Measurements from ENCODE around the gene MRPL55. TPM values are rescaled to one million over a fixed set of nuclear protein-coding genes. Genes with fewer than 3 reads are reported as not detected.

The MRPL55 gene
- total RNA-seq, 2 donors from 2014 or later = 43.5 to 48.9 TPM

GRCh38 chr1:228148935-228149405 is 39.9 kb upstream of the MRPL55 start:
- DNase-seq (peak; percentile 24), ATAC-seq (no peak)
- intact Hi-C loops (cut with DNase I) = no loop called here

GRCh38 chr1:228148196-228148861 is 39.2 kb upstream of the MRPL55 start:
- intact Hi-C loops (cut with DNase I) = no loop called here

GRCh38 chr1:228147768-228148167 is 38.7 kb upstream of the MRPL55 start:
- no peak for ATAC-seq
- intact Hi-C loops (cut with DNase I) = no loop called here
- no peak for DNase-seq

More at GRCh38 chr1:228148196-228148861, 39.2 kb upstream of the MRPL55 start:
- DNase-seq = peak; percentile 42
- no peak for ATAC-seq

DNA sequence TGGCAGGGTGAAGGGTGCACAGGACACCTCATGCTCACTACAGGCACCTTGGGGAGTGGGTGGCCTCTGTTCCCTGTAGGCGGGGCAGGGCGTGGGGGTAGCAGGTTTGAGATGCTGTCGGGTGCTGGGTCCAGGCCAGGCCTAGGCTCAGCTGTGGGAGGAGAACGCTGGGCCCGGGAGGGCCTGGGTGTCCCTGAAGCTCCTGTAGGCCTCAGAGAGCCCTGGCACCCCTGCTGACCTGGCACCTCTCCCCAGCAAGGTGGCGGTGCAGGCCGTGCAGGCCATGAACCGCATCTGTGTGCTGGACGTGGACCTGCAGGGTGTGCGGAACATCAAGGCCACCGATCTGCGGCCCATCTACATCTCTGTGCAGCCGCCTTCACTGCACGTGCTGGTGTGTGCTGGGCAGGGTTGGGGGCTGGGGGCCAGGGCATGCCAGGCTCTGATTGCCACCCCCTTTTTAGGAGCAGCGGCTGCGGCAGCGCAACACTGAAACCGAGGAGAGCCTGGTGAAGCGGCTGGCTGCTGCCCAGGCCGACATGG is 38.1 kb upstream of the MRPL55 start:
- no peak for ATAC-seq
- intact Hi-C loops (cut with DNase I) = no loop called here
- DNase-seq = peak; percentile 29

GRCh38 chr1:228146417-228147150 is 37.5 kb upstream of the MRPL55 start:
- ATAC-seq (no peak), DNase-seq (no peak)
- intact Hi-C loops (cut with DNase I) = no loop called here

- no peak for ATAC-seq
- DNase-seq = no peak
- intact Hi-C loops (cut with DNase I) = no loop called here
Observed at GRCh38 chr1:228145463-228146416, 36.6 kb upstream of the MRPL55 start.

DNA sequence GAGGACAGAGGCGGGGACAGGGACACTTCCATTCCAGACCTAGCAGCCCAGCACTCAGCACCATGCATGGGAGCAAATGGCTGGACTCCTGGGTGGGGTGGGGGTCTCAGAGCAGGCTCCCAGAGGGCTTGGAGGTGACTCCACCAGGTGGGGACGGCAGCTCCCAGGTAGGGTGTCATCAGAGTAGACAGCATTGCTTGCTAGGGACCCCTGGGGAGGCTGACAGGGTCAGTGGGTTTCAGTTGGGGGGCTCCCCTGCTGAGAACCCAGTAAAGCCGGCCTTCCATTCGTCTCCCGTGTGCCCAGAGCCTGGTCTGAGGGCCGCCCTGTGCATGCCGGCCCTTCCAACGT is 35.9 kb upstream of the MRPL55 start:
- DNase-seq = no peak

DNA sequence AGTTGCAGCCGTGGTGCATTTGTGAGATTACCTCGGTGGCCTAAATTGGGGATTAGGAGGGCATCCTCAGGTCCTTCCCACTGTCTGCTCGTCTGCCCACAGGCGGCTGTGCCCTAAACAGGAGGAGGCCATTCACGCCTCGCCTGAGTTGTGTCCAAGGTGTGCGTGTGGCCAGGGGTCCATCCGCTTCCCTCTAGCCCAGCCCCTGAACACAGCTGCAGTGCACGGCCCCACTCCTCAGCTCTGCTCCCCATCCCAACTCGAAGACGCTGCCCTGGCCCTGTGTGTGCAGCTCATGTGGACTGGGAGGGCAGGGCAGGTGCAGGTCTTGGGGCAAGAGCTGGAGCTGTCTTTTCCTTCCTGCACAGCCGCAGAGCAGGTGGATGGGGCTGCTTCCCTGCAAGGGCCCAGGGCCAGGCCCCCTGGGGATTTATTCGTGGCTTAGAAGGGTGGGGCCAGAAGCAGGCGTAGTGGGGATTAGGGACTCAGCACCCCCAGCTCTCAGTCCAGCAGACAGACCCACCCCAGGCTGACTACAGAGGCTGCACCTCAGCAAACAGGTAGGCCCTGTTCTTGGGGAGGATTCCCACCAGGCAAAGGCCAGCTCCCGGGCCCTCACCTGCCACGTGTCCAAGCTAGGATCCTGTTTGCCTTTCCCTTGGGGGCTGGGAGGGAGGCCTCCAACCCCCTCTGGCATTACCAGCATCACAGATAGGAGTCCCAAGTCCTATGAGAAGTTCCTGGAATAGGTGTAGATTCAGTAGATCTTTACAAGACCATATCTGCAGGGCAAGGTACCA is 35.3 kb upstream of the MRPL55 start:
- DNase-seq (no peak), ATAC-seq (no peak)
- intact Hi-C loops (cut with DNase I) = no loop called here

More for the DNA sequence above, 35.9 kb upstream of the MRPL55 start:
- intact Hi-C loops (cut with DNase I) = no loop called here
- no peak for ATAC-seq

GRCh38 chr1:228143480-228144192 is 34.5 kb upstream of the MRPL55 start:
- intact Hi-C loops (cut with DNase I) = no loop called here
- no peak for DNase-seq

DNA sequence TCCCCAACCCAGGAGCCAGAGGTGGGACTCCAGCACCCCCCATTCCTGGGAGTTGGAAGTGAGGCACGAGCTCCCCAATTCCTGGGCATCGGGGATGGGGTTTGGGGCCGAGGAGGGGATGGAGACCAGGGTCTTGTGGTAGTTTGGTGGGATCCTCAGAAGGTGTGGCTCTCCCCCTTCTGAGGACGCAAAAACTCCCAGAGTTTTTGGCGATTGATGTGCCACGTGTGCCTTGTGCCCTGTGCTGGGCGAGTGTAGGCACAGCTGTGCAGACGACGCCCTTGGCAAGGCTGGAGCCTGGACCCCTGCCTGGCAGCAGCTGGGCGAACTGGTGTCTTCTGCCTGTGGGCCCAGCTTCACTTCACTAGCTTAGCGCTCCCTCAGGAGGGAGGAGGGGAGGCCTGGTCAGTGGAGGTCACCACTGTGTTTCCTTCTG is 33.6 kb upstream of the MRPL55 start:
- ATAC-seq (no peak), DNase-seq (no peak)
- intact Hi-C loops (cut with DNase I) = no loop called here

More at GRCh38 chr1:228143480-228144192, 34.5 kb upstream of the MRPL55 start:
- no peak for ATAC-seq

- intact Hi-C loops (cut with DNase I) = no loop called here
- DNase-seq = no peak
- no peak for ATAC-seq
Observed at GRCh38 chr1:228142155-228142691, 33.1 kb upstream of the MRPL55 start.

DNA sequence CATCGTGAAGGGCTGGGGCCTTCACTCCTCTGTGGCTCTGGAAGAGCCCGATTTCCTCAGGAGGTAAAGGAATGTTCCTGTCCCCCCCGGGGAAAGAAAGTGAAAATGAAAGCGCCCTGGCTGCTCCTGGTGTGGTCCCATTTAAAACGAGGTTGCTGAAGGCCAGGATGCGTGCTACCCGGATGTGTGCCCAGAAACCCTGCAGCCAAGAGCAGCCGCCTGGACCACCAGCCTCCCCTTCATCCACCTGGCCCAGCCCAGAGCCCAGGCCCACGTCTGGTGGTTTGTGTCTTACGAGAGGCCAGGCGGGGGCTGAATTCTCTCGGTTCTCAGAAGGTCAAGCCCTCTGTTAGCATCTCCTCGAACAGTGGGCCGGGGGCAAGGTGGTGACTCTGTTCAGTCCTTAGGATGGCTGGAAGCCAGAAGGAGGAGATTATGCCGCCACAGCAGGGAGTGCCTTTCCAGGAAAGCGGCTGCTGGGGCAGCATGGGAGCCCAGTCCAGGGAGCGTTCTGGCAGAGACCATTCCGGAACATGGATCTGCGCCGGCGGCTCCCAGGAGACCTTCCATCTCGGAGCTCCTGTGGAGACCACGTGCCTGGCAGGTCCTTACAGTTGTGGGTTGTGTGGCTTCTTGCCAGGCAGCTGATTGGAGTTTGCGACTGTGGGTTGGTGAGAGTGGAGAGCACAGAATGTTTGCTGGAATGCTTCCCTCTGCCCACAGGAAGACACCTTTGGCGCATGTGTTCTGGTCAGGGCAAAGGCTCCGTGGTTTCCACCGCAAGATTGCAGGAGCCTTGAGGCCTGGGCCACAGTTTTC is 32.3 kb upstream of the MRPL55 start:
- DNase-seq (peak; percentile 78), ATAC-seq (peak in 1 of 2 donors; percentile 9)
- intact Hi-C loops (cut with DNase I) = no loop called here

DNA sequence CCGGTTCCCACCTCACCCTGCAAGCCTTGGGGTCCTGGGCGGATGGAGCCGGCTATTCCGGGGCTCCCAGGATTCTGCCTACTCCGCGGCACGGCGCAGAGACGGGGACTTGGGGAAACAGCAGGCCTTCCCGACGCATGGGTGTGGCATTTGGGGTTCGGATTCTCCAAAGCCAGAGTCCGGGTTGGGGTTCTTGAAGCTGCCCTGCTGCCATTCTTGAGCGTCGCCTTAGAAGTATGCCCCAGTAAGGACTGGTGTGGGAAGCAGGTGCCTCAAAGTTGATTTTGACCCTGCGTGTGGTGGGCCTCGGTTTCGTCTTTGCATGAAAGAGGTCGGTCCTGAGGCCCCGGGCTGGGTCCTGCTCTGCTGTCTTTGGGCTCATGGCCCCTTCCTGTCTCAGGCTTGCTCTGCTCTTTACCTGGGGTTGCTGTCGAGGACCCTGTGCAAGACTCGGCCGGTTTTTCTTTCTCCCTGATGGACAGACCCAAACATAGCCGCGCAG is 31.7 kb upstream of the MRPL55 start:
- DNase-seq (peak; percentile 28), ATAC-seq (no peak)
- intact Hi-C loops (cut with DNase I) = no loop called here

DNA sequence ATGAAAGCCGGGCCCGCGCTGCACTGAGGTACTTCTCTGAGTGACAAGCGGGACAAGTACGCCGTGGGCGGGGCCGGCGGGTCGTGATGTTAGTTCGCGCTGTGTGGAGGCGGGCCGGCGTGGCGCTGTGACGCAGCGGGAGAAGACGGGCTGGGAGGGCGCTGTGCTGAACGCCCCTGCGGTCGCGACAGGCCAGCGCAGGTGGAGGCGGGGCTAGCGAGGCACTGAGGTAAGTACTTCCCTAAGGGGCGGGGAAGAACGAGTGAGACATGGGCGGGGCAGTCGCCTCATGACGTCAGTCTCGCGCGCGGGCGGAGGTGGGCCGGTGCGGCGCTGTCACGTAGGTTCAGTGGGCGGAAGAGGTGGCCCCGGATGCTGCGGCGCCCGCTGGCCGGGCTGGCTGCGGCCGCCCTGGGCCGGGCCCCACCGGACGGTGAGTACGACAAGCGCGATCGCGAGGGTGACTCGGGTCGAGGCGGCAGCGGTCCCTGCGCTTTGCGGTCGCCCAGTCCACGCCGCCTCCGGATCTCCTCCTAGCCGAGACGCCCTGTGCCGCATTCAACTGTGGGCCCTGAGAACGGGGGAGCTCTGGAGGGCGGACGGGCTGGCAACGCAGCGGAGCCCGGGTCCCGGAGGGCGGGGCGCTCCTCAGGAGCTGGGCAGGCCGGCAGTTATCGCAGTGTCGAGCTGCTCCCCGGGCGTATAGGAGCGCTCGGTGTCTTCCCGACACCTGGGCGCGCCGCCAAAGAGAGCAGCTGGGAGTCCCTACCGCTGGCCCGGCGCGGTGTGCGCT is 31.0 kb upstream of the MRPL55 start, which contains the start of gene GUK1:
GUK1 (plus strand) TSS at position 349 of the 793 bp plus-strand sequence; CDS start at position 373, 24 bp downstream.
- intact Hi-C loops (cut with DNase I) = loop anchor here in 1 of 2 donors (10.0 kb wide), 1 partner anchor 255 kb away; no protein-coding TSS in a partner anchor

GRCh38 chr1:228139406-228139930 is 30.4 kb upstream of the MRPL55 start:
- intact Hi-C loops (cut with DNase I) = loop anchor here in 1 of 2 donors (10.0 kb wide), 1 partner anchor 255 kb away; no protein-coding TSS in a partner anchor
- no peak for DNase-seq
- no peak for ATAC-seq

More for the DNA sequence above, 31.0 kb upstream of the MRPL55 start, which contains the start of gene GUK1:
- peak; percentile 95 to 96 for ATAC-seq
- peak; percentile 100 for DNase-seq
